HG03066 (cell line): ENCODE measurements around the gene CENPK.
"Not testable (repeated sequence)": the region's sequence is repeated elsewhere in the genome, so short reads cannot be mapped to it uniquely, and the experiment has no call there.

Experiments
- ATAC-seq: cut with Tn5 transposase; IDR thresholded peaks from one replicate; pipeline ENCODE4 v1.9.1; 2021; ENCODE audit warnings: low read depth; ENCODE audit not compliant: unreplicated experiment

CENPK gene, protein sequence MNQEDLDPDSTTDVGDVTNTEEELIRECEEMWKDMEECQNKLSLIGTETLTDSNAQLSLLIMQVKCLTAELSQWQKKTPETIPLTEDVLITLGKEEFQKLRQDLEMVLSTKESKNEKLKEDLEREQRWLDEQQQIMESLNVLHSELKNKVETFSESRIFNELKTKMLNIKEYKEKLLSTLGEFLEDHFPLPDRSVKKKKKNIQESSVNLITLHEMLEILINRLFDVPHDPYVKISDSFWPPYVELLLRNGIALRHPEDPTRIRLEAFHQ

DNA sequence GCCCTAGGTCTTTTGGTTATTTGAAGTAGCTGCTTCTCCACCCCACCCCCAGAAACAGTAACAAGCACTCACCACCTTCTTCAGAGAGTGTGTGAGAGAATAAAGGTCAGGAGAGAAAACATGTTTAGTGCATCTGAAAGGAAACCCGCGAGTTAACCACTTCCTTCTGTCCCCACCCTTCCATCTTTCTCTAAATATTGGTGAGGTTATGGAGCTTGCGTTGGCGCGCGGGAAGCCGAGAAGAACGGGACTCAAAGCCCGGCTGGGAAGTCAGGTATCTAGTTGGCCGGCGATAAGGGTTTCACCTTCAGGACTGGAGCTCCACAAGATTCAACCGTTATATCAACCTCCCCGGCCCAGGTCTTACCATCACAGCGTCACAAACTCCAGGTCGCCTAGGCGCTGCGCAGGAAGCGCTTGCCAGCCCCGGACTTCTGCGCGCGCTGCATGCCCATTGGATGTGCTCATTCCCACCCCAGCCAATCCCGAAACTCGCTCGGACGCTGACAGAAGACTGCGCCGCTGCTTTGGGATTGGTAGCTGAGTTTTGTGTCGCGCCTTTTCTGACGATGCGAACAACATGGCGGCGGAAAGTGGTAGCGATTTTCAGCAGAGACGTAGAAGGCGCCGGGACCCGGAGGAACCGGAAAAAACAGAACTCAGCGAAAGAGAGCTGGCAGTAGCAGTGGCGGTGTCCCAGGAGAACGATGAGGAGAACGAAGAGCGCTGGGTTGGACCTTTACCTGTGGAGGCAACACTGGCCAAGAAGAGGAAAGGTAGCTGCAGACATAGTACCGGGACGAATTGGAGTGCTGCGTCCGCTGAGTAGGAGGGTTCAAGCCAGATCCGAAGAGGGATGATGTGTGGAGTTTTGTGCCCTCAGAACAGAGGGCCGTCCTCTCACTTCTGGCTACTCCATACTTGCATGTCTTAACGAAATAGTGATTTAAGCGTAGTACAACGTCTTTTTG, at the start of gene CENPK, which contains the start of gene PPWD1:
TSS of gene CENPK (minus strand) at position 438 of the 971 bp plus-strand sequence. CDS start 8,261 bp downstream, outside the sequence.
TSS of gene PPWD1 (plus strand) at position 566 of the 971 bp plus-strand sequence. CDS start at position 581, 15 bp downstream.
- peak; percentile 98 for ATAC-seq

GRCh38 chr5:65612298-65612907, 49.4 kb upstream of the CENPK start:
- ATAC-seq = no peak

DNA sequence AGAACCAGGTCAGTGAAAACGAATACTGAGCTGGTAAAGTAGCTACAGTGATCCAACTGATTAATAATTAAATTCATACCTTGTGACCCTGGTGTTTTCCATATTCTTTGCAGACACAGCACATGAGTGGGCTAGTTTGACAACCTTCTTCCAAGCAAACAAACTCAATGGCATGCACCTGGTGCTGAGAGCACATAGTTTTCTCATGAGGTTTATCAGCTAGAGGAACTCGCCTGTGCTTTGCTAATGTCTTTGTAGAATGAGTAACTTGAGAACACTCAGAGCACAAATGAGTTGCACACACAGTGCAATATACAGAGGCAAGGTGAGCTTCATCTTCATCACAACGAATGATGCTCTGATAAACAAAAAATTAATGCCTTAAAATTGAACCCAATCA, 48.6 kb upstream of the CENPK start:
- ATAC-seq = no peak

GRCh38 chr5:65601761-65602160, 38.8 kb upstream of the CENPK start:
- ATAC-seq = not testable (repeated sequence)

DNA sequence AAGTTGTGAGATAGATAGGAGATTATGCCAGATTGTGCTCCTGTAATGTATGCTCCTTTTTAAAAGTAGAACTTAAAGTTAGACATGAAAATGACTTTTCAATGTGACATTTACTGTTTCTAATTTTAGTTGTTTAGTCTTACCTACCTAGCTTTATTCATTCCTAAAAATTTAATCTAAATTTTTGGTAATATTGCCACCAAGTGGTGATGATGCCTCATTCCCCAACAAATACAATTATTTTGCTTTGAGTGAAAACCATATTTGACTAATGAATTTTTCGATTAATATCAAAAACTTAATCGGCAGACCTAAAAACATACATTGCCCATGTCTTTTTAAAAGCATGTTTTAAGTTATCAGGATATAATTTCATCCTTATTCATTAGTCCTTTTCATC, 25.7 kb upstream of the CENPK start:
- ATAC-seq = no peak

DNA sequence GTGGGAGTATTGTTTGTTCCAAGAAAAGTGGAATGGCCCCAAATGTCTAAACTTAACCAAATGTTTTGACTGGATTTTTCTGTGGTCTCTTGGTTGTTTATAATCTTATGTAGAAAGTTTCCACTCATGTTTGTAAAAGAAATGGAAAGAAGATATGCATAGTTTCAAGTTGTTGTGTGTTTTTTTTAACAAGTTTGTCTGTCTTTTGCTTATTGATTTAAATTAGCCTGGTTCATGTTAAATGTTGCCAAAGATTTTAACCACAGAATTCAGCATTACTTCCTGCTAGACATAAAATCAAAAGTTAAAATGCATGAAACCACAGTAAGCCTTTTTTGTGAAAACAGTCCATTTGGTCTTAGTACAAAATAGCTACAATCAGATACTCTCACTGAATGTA, 14.2 kb upstream of the CENPK start:
- ATAC-seq = no peak

DNA sequence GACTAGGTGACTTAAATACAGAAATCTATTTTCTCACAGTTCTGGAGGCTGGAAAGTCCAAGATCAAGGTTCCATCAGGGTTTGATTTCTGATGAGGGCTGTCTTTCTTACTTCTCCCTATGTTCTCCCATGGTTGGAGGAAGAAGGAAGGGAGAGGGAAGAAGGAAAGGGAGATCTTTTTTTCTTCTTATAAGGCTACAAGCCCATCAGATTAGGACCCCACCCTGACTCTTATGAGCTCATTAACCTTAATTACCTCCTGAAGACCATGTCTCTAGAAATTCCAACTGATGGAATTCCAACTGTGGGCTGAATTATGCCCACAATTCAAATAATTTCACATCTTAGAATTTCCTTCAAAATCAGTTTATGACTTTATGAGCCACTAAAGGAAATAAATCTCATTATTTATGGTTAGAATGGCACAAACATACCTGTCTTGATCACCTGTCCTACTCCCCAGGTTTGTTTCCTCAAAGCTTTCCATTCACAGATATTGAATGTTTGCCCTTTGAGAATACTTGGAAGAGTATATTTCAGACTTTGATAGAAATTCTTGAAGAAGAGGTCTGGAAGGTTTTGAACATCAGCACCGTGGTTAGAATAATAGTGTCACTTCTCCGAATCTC, 7.7 kb upstream of the CENPK start:
- no peak for ATAC-seq

DNA sequence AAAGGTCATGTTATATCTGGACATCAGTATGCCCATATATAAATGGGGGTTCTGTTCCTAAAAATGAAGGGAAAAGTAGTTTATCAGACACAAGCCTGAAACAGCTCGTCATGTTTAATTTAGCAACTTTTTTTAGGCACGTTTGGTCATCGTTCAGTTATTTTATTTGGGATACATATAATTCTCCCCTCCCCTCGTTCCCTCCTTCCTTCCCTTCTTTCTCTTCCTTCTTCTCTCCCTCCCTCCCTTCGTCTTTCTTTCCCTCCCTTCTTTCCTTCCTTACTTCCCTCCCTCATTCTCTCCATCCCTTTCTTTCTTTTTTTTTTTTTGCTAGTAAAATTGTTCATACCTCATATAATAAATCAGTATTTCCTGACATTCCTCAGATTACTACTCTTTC, 3.5 kb upstream of the CENPK start:
- no peak for ATAC-seq

GRCh38 chr5:65563777-65564176, 809 bp upstream of the CENPK start:
- ATAC-seq = no peak

GRCh38 chr5:65556718-65557117, 6.2 kb downstream of the CENPK start:
- ATAC-seq = no peak

DNA sequence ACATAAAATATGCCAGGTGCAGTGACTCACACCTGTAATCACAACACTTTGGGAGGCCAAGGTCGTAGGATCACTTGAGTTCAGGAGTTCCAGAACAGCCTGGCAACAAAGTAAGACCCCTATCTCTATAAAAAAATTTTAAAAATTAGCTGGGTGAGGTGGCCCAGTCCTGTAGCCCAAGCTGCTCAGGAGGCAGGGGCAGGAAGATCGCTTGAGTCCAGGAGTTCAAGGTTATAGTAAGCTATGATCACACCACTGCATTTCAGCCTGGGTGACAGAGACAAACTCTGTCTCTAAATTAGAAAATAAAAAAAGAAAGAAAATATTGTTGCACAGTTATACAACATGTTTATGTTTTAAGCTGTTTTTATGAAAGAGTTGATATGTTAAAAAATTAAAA, 6.8 kb downstream of the CENPK start:
- ATAC-seq = no peak

GRCh38 chr5:65555287-65555686, 7.7 kb downstream of the CENPK start:
- ATAC-seq = no peak

DNA sequence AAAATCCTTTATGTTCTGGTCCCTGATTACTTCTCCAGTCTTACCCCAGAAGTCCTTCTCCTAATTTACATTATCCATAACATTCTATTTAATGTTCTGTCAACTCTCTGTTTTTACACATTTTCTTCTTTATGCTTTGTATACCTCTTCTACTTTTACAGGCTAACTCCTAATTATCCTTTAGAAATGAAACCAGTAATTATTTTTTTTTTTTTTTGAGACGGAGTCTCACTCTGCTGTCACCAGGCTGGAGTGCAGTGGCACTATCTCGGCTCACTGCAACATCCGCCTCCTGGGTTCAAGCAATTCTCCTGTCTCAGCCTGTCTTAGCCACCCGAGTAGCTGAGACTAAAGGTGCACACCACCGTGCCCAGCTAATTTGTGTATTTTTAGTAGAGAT, 9.0 kb downstream of the CENPK start:
- no peak for ATAC-seq

DNA sequence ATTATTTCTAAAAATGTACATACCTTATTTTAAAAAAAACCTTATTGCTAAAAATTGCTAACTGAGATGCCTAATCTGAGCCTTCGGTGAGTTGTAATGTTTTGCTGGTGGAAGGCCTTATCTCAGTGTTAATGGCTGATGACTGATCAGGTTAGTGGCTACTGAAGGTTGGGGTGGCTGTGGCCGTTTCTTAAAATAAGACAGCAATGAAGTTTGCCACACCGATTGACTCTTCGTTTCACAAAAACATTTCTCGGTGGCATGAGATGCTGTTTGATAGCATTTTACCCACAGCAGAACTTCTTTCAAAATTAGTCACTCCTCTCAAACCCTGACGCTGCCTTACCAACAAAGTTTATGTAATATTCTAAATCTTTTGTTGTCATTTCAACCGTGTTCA, 14.7 kb downstream of the CENPK start:
- no peak for ATAC-seq

- no peak for ATAC-seq
Observed at GRCh38 chr5:65546141-65546540, 16.8 kb downstream of the CENPK start.

DNA sequence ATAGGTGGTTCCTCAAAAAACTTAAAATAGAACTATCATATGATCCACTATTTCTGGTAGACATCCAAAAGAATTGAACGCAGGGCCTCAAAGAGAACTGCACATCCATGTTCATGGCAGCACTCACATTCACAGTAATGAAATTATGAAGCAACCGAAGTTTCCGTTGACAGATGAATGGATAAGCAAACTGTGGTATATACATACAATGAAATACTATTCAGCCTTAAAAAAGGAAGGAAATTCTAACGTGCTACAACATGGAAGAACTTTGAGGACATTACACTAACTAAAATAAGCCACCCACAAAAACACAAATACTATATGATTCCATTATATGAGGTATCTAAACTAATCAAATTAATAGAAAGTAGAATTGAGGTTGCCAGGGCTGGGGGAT, 18.5 kb downstream of the CENPK start:
- ATAC-seq = no peak

GRCh38 chr5:65539827-65540226, 23.1 kb downstream of the CENPK start:
- ATAC-seq = no peak

DNA sequence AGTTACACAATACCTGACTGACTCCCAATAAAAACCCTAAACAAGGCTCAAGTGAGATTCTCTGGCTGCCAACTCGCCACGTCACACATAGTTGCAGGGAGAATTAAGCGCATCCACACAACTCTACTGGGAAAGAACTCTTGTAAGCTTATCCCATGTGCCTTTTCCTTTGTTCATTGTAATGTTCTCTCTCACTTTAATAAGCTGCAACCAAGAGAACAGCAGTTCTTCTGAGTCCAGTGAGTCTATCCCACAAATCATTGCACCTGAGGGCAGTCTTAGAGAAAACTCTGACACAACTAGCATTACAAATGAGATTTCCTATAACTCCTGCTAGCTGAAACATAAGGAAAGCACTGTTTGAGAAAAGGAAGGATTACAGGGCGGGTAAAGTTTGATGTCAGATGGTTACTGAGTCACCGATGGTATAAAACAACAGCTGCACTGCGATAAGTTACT, 27.4 kb downstream of the CENPK start:
- no peak for ATAC-seq

GRCh38 chr5:65530904-65531303, 32.1 kb downstream of the CENPK start:
- ATAC-seq = no peak

DNA sequence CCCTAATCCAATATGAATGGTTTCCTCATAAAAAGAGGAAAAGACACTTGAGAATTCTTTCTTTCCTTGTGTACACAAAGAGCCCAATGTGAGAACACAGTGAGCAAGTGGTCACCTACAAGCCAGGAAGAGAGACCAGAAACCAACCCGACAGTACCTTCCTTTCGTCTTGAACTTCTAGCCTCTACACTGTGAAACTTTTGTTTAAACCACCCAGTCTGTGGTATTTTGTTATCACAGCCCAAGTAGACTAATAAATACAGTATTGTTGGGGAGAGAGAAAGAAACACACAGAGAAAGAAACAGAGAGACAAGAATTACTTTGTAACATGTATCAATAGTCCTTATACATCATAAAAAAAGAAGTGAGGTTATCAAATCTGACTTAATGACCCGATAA, 37.2 kb downstream of the CENPK start:
- no peak for ATAC-seq
